Smooth muscle cell (in vitro differentiated cells): ENCODE results near the gene ZP1. TPM values are rescaled to one million over a fixed set of nuclear protein-coding genes. Genes with fewer than 3 reads are reported as not detected.
"Not testable (repeated sequence)": the region's sequence is repeated elsewhere in the genome, so short reads cannot be mapped to it uniquely, and the experiment has no call there.

Source experiments
- DNase-seq: peaks from one replicate; lab custom pipeline; 2025; ENCODE audit not compliant: unreplicated experiment; lab: John Stamatoyannopoulos, UW
- H2AFZ ChIP-seq: fragments of 200-600 bp; sonication (generic); 2 replicates; pipeline ENCODE4 v1.6.0; 2016; ENCODE audit warnings: antibody characterized with exemption, low read depth, mild to moderate bottlenecking
- H3F3A ChIP-seq: fragments of 200-600 bp; sonication (generic); 2 replicates; pipeline ENCODE4 v1.6.0; 2017; ENCODE audit warnings: antibody characterized with exemption, low read depth
- H3K27ac ChIP-seq: fragments of 200-600 bp; sonication (generic); 2 replicates; pipeline ENCODE4 v1.5.1; 2016; ENCODE audit warnings: low read depth, mild to moderate bottlenecking
- H3K27me3 ChIP-seq: fragments of 200-600 bp; sonication (generic); 2 replicates; pipeline ENCODE4 v1.6.1; 2016; ENCODE audit warnings: low read depth, mild to moderate bottlenecking
- H3K36me3 ChIP-seq: fragments of 200-600 bp; sonication (generic); 2 replicates; pipeline ENCODE4 v1.5.1; 2016; ENCODE audit warnings: low read depth
- H3K4me1 ChIP-seq: fragments of 200-600 bp; sonication (generic); 2 replicates; pipeline ENCODE4 v1.5.1; 2016; ENCODE audit warnings: low read depth
- H3K4me2 ChIP-seq: fragments of 200-600 bp; sonication (generic); 2 replicates; pipeline ENCODE4 v1.6.0; 2016; ENCODE audit warnings: mild to moderate bottlenecking
- H3K4me3 ChIP-seq: fragments of 200-600 bp; sonication (generic); 2 replicates; pipeline ENCODE4 v1.5.1; 2016; ENCODE audit warnings: mild to moderate bottlenecking
- H3K79me2 ChIP-seq: fragments of 200-600 bp; sonication (generic); 2 replicates; pipeline ENCODE4 v1.6.0; 2016; ENCODE audit warnings: low read depth, mild to moderate bottlenecking
- H3K9ac ChIP-seq: fragments of 200-600 bp; sonication (generic); 2 replicates; pipeline ENCODE4 v1.6.0; 2016; ENCODE audit warnings: low read depth
- H3K9me3 ChIP-seq: fragments of 200-600 bp; sonication (generic); replicated peaks from 2 replicates; pipeline ENCODE4 v1.5.1; 2016; ENCODE audit warnings: low read depth
- H4K20me1 ChIP-seq: fragments of 200-600 bp; sonication (generic); 2 replicates; pipeline ENCODE4 v1.6.0; 2016; ENCODE audit warnings: low read depth
- WGBS: methylation state at CpG from one replicate; pipeline ENCODE4 v1.1.7; 2016; ENCODE audit warnings: low lambda C conversion rate; 5-methylcytosine and 5-hydroxymethylcytosine counted together
- polyA plus RNA-seq: library from polyadenylated mRNA; unstranded; fragments of >200 nt; fragmentation: Nextera tagmentation; extraction: Ambion mirVana; gene quantifications from 2 replicates; pipeline ENCODE4 v1.2.1, GENCODE V29; 2016
- total RNA-seq: library from RNA; depleted of rRNA; stranded (reverse); fragments of >200 nt; gene quantifications from 2 replicates; pipeline ENCODE4 v1.2.3, GENCODE V29; 2014
- TF ChIP-seq, protein P1 (sequence below): fragments of 200-600 bp; sonication (generic); IDR thresholded peaks from 2 replicates; pipeline ENCODE4 v1.5.1; 2017; ENCODE audit warnings: borderline replicate concordance, mild to moderate bottlenecking, antibody characterized with exemption; ENCODE audit not compliant: insufficient read depth, poor library complexity, severe bottlenecking

Gene ZP1, protein sequence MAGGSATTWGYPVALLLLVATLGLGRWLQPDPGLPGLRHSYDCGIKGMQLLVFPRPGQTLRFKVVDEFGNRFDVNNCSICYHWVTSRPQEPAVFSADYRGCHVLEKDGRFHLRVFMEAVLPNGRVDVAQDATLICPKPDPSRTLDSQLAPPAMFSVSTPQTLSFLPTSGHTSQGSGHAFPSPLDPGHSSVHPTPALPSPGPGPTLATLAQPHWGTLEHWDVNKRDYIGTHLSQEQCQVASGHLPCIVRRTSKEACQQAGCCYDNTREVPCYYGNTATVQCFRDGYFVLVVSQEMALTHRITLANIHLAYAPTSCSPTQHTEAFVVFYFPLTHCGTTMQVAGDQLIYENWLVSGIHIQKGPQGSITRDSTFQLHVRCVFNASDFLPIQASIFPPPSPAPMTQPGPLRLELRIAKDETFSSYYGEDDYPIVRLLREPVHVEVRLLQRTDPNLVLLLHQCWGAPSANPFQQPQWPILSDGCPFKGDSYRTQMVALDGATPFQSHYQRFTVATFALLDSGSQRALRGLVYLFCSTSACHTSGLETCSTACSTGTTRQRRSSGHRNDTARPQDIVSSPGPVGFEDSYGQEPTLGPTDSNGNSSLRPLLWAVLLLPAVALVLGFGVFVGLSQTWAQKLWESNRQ
- total RNA-seq = 0.94 TPM in 1 of 2 replicates, not detected in the other
- 1.4 and 2.9 TPM in 2 replicates for polyA plus RNA-seq

GRCh38 chr11:60866911-60867870 lies at the start of gene ZP1:
Gene ZP1, plus strand, starts transcription at chr11:60867542. Its CDS starts 20 bp downstream, at chr11:60867562.
- Histone ChIP-seq H3K36me3 (no peaks in the 10 kb centered on the region), H3K4me3 (no peak within 1 kb of the TSS), H3K4me1 (no peaks in the 10 kb centered on the region), H2AFZ (no peak within 1 kb of the TSS), H3K9me3 (no peaks in the 10 kb centered on the region), H3F3A (no peaks in the 10 kb centered on the region), H3K9ac (no peak within 1 kb of the TSS), H3K4me2 (no peak within 1 kb of the TSS), H3K79me2 (no peaks in the 10 kb centered on the region), H3K27ac (no peak within 1 kb of the TSS), H3K27me3 (no peaks in the 10 kb centered on the region), H4K20me1 (no peaks in the 10 kb centered on the region)
- 75% methylated on average over 13 of the region's 13 CpGs for WGBS
- TF ChIP-seq, protein P1, sequence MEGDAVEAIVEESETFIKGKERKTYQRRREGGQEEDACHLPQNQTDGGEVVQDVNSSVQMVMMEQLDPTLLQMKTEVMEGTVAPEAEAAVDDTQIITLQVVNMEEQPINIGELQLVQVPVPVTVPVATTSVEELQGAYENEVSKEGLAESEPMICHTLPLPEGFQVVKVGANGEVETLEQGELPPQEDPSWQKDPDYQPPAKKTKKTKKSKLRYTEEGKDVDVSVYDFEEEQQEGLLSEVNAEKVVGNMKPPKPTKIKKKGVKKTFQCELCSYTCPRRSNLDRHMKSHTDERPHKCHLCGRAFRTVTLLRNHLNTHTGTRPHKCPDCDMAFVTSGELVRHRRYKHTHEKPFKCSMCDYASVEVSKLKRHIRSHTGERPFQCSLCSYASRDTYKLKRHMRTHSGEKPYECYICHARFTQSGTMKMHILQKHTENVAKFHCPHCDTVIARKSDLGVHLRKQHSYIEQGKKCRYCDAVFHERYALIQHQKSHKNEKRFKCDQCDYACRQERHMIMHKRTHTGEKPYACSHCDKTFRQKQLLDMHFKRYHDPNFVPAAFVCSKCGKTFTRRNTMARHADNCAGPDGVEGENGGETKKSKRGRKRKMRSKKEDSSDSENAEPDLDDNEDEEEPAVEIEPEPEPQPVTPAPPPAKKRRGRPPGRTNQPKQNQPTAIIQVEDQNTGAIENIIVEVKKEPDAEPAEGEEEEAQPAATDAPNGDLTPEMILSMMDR = no peak
- DNase-seq = no peak

- Histone ChIP-seq H3K27ac (no peak overlapping the region), H3K79me2 (no peaks in the 10 kb centered on the region), H2AFZ (no peak overlapping the region), H3F3A (no peaks in the 10 kb centered on the region), H3K9me3 (peaks cover 8% of the 10 kb centered on the region), H3K9ac (no peak overlapping the region), H3K36me3 (no peaks in the 10 kb centered on the region), H3K4me3 (no peak overlapping the region), H3K4me1 (no peaks in the 10 kb centered on the region), H3K4me2 (no peak overlapping the region), H4K20me1 (no peaks in the 10 kb centered on the region), H3K27me3 (no peaks in the 10 kb centered on the region)
- WGBS = 87% methylated on average over 4 of the region's 4 CpGs
- DNase-seq = no peak
- TF ChIP-seq, protein P1 = no peak
These were observed 49.3 kb upstream of the ZP1 start for GRCh38 chr11:60818057-60818456.

GRCh38 chr11:60821827-60822599 lies 45.3 kb upstream of the ZP1 start:
- H4K20me1 ChIP-seq = no peaks in the 10 kb centered on the region
- no peak for DNase-seq
- no peak overlapping the region for H3K4me3 ChIP-seq
- no peak overlapping the region for H2AFZ ChIP-seq
- TF ChIP-seq, protein P1 = no peak
- no peaks in the 10 kb centered on the region for H3K79me2 ChIP-seq
- 81% methylated on average over 12 of the region's 15 CpGs for WGBS
- H3F3A ChIP-seq = no peaks in the 10 kb centered on the region
- H3K9me3 ChIP-seq = peaks cover under 1% of the 10 kb centered on the region
- H3K4me1 ChIP-seq = no peaks in the 10 kb centered on the region
- no peak overlapping the region for H3K9ac ChIP-seq
- H3K27ac ChIP-seq = no peak overlapping the region
- H3K27me3 ChIP-seq = no peaks in the 10 kb centered on the region
- no peak overlapping the region for H3K4me2 ChIP-seq
- H3K36me3 ChIP-seq = no peaks in the 10 kb centered on the region

GRCh38 chr11:60823745-60824306 lies 43.5 kb upstream of the ZP1 start:
- 90% methylated on average over 5 of the region's 5 CpGs for WGBS
- not testable (repeated sequence) for H4K20me1 ChIP-seq, H3K4me3 ChIP-seq, H3K4me1 ChIP-seq, H2AFZ ChIP-seq, H3K4me2 ChIP-seq, H3K27ac ChIP-seq, H3K36me3 ChIP-seq, H3K9ac ChIP-seq, H3K79me2 ChIP-seq, H3K9me3 ChIP-seq, H3K27me3 ChIP-seq, DNase-seq, H3F3A ChIP-seq
